IPS-18c (cell line): ENCODE data around the gene RASA2.

Experiments used
- H3K4me3 ChIP-seq: 2 replicates; pipeline ENCODE4 v1.7.0; 2013; ENCODE audit warnings: low read depth, mild to moderate bottlenecking, low read length, moderate library complexity; ENCODE audit not compliant: insufficient read depth
- H3K9me3 ChIP-seq: one replicate; pipeline ENCODE4 v1.6.1; 2013; ENCODE audit warnings: mild to moderate bottlenecking, low read length, moderate library complexity; ENCODE audit not compliant: control insufficient read depth, insufficient read depth

The RASA2 gene

DNA sequence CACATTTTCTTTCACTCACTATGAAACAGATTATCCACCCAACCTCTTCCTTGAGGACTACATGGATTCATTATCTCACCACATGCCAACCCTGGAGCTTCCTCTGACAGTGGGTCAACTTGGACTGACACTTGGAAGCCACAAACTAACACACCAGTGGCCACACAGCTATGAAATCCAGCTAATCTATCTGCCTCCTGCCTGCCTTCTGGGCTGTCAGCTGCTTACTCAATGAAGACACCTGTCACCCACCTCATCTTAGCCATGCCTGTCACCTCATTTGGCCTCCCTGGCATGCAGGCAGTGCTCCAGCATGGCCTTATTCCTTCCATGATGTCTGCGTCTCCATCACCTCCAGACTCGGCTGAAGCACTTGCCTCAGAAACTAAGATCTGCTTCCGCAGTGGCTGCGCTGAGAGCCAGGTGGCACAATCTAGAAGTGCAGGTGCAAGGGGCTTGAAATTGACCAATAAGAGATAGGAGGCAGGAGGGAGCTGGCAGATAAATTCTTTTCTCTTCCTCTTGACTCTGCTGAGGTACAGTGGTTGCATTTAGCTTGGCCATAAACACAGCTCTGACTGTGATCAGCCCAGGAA, 146.1 kb downstream of the RASA2 start:
- Histone ChIP-seq H3K9me3 (no peaks in the 10 kb centered on the region), H3K4me3 (no peak overlapping the region)

- no peaks in the 10 kb centered on the region for H3K9me3 ChIP-seq
- no peak overlapping the region for H3K4me3 ChIP-seq
Measured at GRCh38 chr3:141642215-141642614, 155.4 kb downstream of the RASA2 start.

DNA sequence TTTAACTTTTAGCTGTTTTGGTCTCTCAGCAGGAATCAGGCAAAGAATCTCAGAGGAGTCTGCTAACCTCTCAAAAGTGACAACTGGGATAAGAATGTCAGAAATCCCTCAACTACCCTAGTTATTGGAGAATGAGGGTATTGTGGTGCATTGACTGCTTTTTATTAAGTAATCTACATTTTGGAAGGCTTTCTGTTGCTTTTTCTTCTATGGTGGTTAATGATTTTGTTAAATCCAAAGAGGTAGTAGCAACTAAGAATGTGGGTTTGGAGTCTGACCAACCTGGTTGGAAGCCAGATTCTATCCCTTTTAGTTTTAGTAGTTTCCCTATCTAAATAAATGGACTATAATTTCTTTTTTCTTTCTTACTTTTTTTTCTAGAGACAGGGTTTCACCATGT, 156.6 kb downstream of the RASA2 start:
- no peaks in the 10 kb centered on the region for H3K9me3 ChIP-seq
- H3K4me3 ChIP-seq: no peak overlapping the region

- Histone ChIP-seq H3K4me3 (no peak overlapping the region), H3K9me3 (no peaks in the 10 kb centered on the region)
Measured at GRCh38 chr3:141643796-141644195, 157.0 kb downstream of the RASA2 start.

DNA sequence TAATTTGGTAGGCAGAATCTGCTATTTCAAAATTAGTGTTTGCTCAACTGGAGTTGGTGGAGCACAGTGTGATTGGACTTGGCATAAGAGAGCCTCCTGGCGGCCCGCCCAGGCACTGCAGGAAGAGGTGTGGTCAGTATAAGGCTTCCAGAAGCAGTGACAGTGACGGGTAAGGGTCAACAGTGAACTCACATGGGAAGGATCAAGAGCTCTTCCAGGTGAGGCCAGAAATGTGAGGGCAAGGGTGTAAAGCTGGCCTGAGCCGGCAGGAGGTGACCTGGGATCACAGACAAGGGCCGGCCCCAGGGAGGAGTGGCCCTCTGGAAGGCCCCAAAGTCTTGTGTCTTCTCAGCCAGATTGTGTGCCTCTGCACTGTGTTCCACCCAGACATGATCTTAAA, 158.1 kb downstream of the RASA2 start:
- no peak overlapping the region for H3K4me3 ChIP-seq

DNA sequence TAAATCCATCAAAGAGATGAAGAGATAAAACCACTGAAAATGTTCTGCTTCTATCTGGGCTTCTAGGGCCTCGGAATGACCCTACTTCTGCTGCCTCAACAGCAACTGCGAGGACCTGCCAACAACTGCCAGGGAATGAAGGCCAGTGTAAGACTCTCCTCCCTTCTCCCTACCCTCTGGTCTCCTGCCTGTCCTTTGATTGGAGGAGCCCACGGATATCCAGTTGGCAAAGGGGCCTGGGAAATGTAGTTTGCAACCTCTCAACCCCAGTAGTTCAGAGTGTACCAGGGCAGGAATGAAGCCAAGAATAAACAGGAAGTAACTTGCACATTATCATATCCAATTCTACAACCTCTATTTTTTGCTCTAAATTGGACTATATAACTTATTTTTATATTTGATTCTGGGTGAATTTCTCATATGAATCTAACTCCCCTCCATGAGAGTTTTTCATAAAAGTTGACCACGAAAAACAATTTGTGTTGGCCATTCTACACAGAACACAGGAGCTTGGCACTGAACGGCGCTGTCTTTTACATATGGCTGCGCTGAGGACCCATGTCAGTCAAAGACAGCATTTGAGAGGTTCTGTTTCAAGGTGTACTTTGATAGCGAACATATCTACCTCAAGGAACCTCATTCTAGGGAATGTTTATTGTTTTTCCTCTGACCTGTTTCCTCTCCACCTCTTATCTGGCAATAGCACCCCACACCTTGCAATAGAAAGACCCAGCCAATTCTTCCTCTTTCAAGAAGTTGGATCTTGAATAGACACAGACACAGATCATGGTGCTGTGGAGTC, 160.1 kb downstream of the RASA2 start:
- no peak overlapping the region for H3K4me3 ChIP-seq
- no peaks in the 10 kb centered on the region for H3K9me3 ChIP-seq

More for the DNA sequence above, 158.1 kb downstream of the RASA2 start:
- H3K9me3 ChIP-seq: no peaks in the 10 kb centered on the region

- no peak overlapping the region for H3K4me3 ChIP-seq
- H3K9me3 ChIP-seq: no peaks in the 10 kb centered on the region
Measured at GRCh38 chr3:141647562-141647915, 160.7 kb downstream of the RASA2 start.

DNA sequence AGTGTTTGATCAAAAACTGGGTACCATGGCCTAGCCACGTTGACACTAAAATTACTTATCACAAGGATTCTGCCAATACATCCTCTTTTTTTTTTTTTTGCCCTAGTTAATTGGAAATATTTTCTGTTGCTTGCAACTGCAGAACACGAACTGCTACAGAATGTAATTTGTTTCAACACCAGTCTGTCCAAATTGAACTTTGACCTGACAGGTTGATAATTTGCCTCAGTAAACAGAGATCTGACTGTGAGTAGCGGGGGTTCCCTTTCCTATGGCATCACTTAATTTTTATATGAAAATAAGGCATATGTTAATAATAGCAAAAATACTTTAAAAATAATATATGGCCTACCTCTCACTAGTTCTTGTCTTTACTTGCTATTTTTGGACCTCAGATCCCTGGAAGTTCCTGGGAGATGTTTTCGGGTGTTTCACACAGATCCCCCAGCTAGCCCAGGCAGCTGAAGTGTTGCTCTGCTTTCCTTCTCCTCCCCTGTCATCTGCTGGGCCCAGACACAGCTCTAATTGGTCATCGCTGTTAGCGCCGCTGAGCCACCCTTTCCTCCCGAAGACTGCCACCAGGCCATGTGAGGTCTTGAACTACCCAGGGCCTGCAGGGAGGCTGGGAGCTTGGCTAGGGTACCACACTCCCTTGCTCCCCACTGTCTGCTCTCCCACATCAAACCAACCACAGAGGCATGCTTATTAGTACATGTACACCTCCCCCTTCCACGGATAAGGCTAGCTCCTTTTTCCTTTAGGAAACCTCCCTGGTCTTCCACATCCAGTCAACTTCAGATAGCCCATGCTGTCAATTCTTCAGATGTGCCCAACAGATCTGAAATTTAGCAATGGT, 161.5 kb downstream of the RASA2 start:
- no peak overlapping the region for H3K4me3 ChIP-seq

GRCh38 chr3:141649871-141650270, 163.0 kb downstream of the RASA2 start:
- H3K4me3 ChIP-seq: no peak overlapping the region
- no peaks in the 10 kb centered on the region for H3K9me3 ChIP-seq

More for the DNA sequence above, 161.5 kb downstream of the RASA2 start:
- H3K9me3 ChIP-seq: no peaks in the 10 kb centered on the region

GRCh38 chr3:141650783-141651182, 164.0 kb downstream of the RASA2 start:
- H3K4me3 ChIP-seq: no peak overlapping the region
- no peaks in the 10 kb centered on the region for H3K9me3 ChIP-seq

DNA sequence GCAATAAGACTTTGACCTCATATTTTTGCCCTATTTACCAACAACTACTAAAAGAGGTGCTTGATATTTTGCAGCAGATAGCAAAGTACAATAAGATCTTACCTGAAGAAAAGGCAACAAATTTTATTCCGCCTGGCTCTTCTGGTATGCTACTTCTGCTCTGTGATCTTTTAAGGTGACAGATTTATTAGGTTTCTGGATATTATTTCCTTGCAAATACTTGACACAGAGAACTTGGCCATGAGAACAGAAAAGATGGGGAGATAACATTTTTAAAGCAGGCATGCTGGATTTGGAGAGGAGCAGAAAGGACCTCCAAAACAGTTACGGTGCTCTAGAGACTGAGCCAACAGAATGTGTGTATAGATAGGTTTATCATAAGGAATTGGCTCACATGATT, 164.6 kb downstream of the RASA2 start:
- Histone ChIP-seq H3K4me3 (no peak overlapping the region), H3K9me3 (no peaks in the 10 kb centered on the region)

- no peak overlapping the region for H3K4me3 ChIP-seq
- peaks cover 3% of the 10 kb centered on the region for H3K9me3 ChIP-seq
Measured at GRCh38 chr3:141652349-141652748, 165.5 kb downstream of the RASA2 start.

DNA sequence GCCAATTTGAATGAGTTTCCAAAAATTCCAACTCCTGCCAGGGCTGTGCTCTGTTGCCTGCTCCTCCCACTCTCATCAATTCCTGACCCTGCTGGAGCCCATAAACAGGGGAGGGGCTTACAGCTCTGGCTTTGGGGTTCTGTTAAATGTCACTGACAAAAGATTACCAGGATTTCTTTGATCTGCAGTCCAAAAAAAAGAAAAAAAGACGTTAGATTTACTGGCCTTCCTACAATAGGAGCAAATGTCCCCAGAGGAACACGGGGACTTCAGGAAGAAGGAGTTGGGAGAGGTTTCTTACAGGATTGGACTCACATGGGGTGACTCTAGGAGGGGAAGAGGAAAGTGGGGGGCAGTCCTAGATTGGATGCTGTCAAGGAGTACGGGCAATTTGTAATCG, 167.0 kb downstream of the RASA2 start:
- H3K4me3 ChIP-seq: no peak overlapping the region
- H3K9me3 ChIP-seq: peaks cover 6% of the 10 kb centered on the region

GRCh38 chr3:141655801-141656200, 169.0 kb downstream of the RASA2 start:
- Histone ChIP-seq H3K9me3 (peaks cover 6% of the 10 kb centered on the region), H3K4me3 (no peak overlapping the region)

- Histone ChIP-seq H3K9me3 (peaks cover 6% of the 10 kb centered on the region), H3K4me3 (no peak overlapping the region)
Measured at GRCh38 chr3:141656771-141657170, 169.9 kb downstream of the RASA2 start.

DNA sequence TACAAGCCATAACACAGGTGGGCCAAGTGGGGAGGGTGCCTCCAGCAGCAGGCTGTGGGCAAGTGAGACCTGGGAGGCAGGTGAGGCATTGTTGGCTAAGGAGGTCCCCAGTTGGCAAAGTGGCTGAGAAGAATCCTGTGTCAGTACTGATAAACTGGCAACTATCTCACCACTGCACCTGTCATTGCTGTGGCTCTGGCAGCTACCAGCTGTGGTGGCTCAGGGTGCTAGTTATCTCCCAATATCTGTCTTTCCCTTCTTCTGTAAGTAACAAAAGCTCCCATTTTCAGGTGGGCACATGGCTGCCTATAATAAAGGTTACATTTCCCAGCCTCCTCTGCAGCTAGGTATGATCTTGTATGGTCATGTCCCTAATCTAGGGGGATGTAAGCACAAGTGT, 170.7 kb downstream of the RASA2 start:
- Histone ChIP-seq H3K9me3 (peaks cover 6% of the 10 kb centered on the region), H3K4me3 (no peak overlapping the region)

DNA sequence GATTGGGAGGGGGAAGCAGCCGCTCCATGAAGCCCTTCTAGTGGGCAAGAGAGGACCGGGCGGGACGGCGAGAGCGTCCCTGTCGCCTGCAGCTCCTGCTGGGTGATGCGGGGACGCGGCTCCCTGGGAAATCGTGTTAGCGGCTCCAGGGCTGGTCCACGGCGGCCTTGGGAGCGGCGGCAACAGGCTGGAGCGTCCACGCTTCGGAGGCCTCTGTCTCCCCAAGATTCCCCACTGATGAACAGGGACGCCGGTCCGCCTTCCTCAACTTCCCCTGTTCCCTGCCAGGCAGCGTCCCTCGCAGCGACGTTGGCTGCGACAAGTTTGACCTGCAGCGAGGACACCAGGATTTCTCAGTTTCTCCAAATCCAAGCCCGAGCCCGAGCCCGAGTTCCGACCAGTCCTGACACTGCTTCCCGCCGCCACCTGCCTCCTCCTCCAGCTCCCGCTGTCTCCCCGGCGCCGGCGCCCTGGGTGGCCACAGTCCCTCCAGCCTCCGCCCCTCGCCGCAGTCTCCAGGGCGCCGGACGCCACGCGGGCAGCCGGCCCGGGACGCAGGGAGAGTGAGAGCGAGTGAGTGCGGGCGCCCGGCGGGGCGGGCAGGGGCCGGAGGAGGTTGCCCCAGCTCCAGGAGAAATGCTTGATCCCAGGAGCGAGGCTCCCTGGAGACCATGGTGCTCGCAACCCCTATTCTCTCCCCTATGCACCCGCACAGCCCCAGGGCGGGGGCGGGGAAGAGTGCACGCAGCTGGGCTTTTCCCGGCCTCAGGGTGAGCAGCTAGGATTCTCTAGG, 173.2 kb downstream of the RASA2 start:
- Histone ChIP-seq H3K9me3 (peaks cover 6% of the 10 kb centered on the region), H3K4me3 (peak overlapping the region; percentile 76)
